ENCODE results near the gene CHST8.

The CHST8 gene

GRCh38 chr19:33595783-33596182 lies 26.0 kb upstream of the CHST8 start:
- H3F3A ChIP-seq (ENCODE audit: low read depth) = no peaks in the 10 kb centered on the region
- H3K4me1 ChIP-seq (ENCODE audit: insufficient read depth, low read length, poor library complexity, severe bottlenecking) = no peaks in the 10 kb centered on the region
- no peaks in the 10 kb centered on the region for H3K27me3 ChIP-seq (ENCODE audit: insufficient read depth, low read length, poor library complexity, severe bottlenecking)
- no peak overlapping the region for H3K9ac ChIP-seq (ENCODE audit: low read depth, low read length, poor library complexity, severe bottlenecking)
- H3K4me2 ChIP-seq (ENCODE audit: low read depth, low read length, poor library complexity, severe bottlenecking) = no peak overlapping the region
- no peak overlapping the region for H2AFZ ChIP-seq (ENCODE audit: low read length)
- no peak for TF ChIP-seq CTCF (conservative IDR thresholded peaks at IDR 0.05; ENCODE audit: low read length)
- no peak for TF ChIP-seq EZH2phosphoT487 (IDR thresholded peaks at IDR 0.05; ENCODE audit: borderline replicate concordance)
- no peaks in the 10 kb centered on the region for H3K36me3 ChIP-seq (ENCODE audit: insufficient read depth, low read length)
- H3K4me3 ChIP-seq (ENCODE audit: low read length, poor library complexity, severe bottlenecking) = no peak overlapping the region
- H3K9me2 ChIP-seq (replicated peaks; ENCODE audit: low read depth, low read length) = no peaks in the 10 kb centered on the region
- H4K20me1 ChIP-seq (ENCODE audit: insufficient read depth, low read length, poor library complexity, severe bottlenecking) = no peaks in the 10 kb centered on the region
- H3K9me3 ChIP-seq (ENCODE audit: insufficient read depth, low read depth, low read length) = peaks cover 4% of the 10 kb centered on the region; the same call in 1 of the 2 replicates
- no peaks in the 10 kb centered on the region for H3K79me2 ChIP-seq (ENCODE audit: insufficient read depth, low read length)

DNA sequence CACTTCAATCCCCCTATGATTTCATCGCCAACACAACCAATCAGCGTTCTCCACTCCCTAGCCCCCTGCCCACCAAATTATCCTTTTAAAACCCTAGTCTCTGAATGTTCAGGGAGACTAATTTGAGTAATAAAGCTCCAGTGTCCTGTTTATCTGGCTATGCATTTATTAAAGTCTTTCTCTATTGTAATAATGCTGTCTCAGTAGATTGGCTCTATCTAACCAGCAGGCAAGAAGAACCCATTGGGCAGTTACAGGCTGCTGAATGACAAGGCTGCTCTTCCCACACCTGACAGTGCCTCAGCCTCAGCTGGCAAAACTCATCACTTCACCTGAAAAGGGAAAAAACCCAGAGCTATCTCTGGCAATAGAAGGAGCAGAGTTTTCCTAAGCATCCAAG lies 20.2 kb upstream of the CHST8 start:
- Histone ChIP-seq H3K4me3 (ENCODE audit: low read length, poor library complexity, severe bottlenecking) (no peak overlapping the region), H3K79me2 (ENCODE audit: insufficient read depth, low read length) (no peaks in the 10 kb centered on the region), H3K4me1 (ENCODE audit: insufficient read depth, low read length, poor library complexity, severe bottlenecking) (no peaks in the 10 kb centered on the region), H3K27me3 (ENCODE audit: insufficient read depth, low read length, poor library complexity, severe bottlenecking) (no peaks in the 10 kb centered on the region), H3K9me2 (replicated peaks; ENCODE audit: low read depth, low read length) (no peaks in the 10 kb centered on the region), H3K36me3 (ENCODE audit: insufficient read depth, low read length) (no peaks in the 10 kb centered on the region), H4K20me1 (ENCODE audit: insufficient read depth, low read length, poor library complexity, severe bottlenecking) (no peaks in the 10 kb centered on the region), H3K9me3 (ENCODE audit: insufficient read depth, low read depth, low read length) (peaks cover 13% of the 10 kb centered on the region; the same call in 1 of the 2 replicates), H2AFZ (ENCODE audit: low read length) (no peak overlapping the region), H3K4me2 (ENCODE audit: low read depth, low read length, poor library complexity, severe bottlenecking) (no peak overlapping the region), H3K9ac (ENCODE audit: low read depth, low read length, poor library complexity, severe bottlenecking) (no peak overlapping the region), H3F3A (ENCODE audit: low read depth) (no peaks in the 10 kb centered on the region)
- TF ChIP-seq EZH2phosphoT487 (IDR thresholded peaks at IDR 0.05; ENCODE audit: borderline replicate concordance) (no peak), CTCF (conservative IDR thresholded peaks at IDR 0.05; ENCODE audit: low read length) (no peak)

DNA sequence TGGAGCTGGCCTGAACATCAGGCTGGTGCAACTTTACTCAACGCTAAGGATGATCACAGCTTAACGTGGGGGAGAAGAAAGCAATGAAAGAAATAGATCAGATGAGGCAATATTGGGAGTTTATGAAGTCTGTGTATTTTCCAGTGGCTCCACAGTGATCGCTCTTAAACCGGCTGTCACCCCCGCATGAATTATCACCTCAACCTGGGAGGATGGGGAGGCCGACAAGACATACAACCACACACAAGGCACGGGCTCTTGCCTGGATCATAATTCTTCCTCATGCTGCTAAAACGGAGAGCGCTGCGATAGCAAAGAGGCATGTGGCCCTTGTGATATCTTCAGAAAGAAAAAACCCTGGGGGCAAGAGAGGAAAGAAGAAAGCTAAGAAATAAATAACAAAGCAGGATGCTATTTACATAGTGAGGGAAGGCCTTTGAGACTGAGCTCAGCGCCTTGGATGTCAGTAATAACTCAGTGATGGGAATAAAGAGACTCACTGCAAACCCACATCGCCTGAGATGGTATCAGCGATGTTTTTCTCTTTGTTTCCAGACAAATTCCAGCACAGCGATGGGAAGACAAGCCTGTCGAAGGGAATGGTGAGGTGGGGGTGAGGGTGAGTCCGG lies 19.1 kb upstream of the CHST8 start:
- H4K20me1 ChIP-seq (ENCODE audit: insufficient read depth, low read length, poor library complexity, severe bottlenecking) = no peaks in the 10 kb centered on the region
- H3K9me3 ChIP-seq (ENCODE audit: insufficient read depth, low read depth, low read length) = peaks cover 13% of the 10 kb centered on the region; the same call in 1 of the 2 replicates
- no peaks in the 10 kb centered on the region for H3K79me2 ChIP-seq (ENCODE audit: insufficient read depth, low read length)
- no peak overlapping the region for H2AFZ ChIP-seq (ENCODE audit: low read length)
- H3K36me3 ChIP-seq (ENCODE audit: insufficient read depth, low read length) = no peaks in the 10 kb centered on the region
- H3K9ac ChIP-seq (ENCODE audit: low read depth, low read length, poor library complexity, severe bottlenecking) = no peak overlapping the region
- no peak for TF ChIP-seq CTCF (conservative IDR thresholded peaks at IDR 0.05; ENCODE audit: low read length)
- no peak for TF ChIP-seq EZH2phosphoT487 (IDR thresholded peaks at IDR 0.05; ENCODE audit: borderline replicate concordance)
- no peaks in the 10 kb centered on the region for H3K4me1 ChIP-seq (ENCODE audit: insufficient read depth, low read length, poor library complexity, severe bottlenecking)
- no peaks in the 10 kb centered on the region for H3K9me2 ChIP-seq (replicated peaks; ENCODE audit: low read depth, low read length)
- H3K4me2 ChIP-seq (ENCODE audit: low read depth, low read length, poor library complexity, severe bottlenecking) = no peak overlapping the region
- no peaks in the 10 kb centered on the region for H3K27me3 ChIP-seq (ENCODE audit: insufficient read depth, low read length, poor library complexity, severe bottlenecking)
- no peak overlapping the region for H3K4me3 ChIP-seq (ENCODE audit: low read length, poor library complexity, severe bottlenecking)
- no peaks in the 10 kb centered on the region for H3F3A ChIP-seq (ENCODE audit: low read depth)

Measured in Loucy (cell line).